Psoas muscle (tissue), 8 donors: Measurements from ENCODE around the gene UTS2B. TPM values are rescaled to one million over a fixed set of nuclear protein-coding genes. Genes with fewer than 3 reads are reported as not detected.

Source experiments
- ATAC-seq, 4 donors: fragments of 200-7000 bp; cut with Tn5 transposase; one replicate each; pipeline ENCODE4 v1.9.1; 2020; ENCODE audit warnings: moderate library complexity in 3 of 4, mild to moderate bottlenecking in 2 of 4
- DNase-seq, 2 donors: peaks; one replicate each; pipeline ENCODE4 v3.0.0-alpha.2; 2020
- H3K27ac ChIP-seq: fragments of 200-600 bp; one replicate; pipeline ENCODE4 v1.8.0; 2022
- H3K27me3 ChIP-seq, 3 donors: fragments of 200-600 bp in 1 of 3; one replicate each; pipeline versions ENCODE4 v1.6.1 to v1.8.0; 2013 to 2022; ENCODE audit warnings: low read length in 2 of 3, mild to moderate bottlenecking in 2 of 3, moderate library complexity in 1 of 3; ENCODE audit not compliant: insufficient read depth in 3 of 3
- H3K36me3 ChIP-seq, 2 donors: fragments of 200-600 bp in 1 of 2; one replicate each; pipeline versions ENCODE4 v1.6.1 to v1.8.0; 2013 to 2022; ENCODE audit warnings: low read depth in 1 of 2, mild to moderate bottlenecking in 1 of 2, moderate library complexity in 1 of 2; ENCODE audit not compliant: insufficient read depth in 1 of 2
- H3K4me1 ChIP-seq: fragments of 200-600 bp; one replicate; pipeline ENCODE4 v1.8.0; 2022
- H3K4me3 ChIP-seq: fragments of 200-600 bp; one replicate; pipeline ENCODE4 v1.8.0; 2022; ENCODE audit warnings: mild to moderate bottlenecking
- H3K9me3 ChIP-seq: fragments of 200-600 bp; one replicate; pipeline ENCODE4 v1.8.0; 2022
- WGBS, 3 donors: extraction: QIAGEN DNeasy Blood & Tissue Kit; methylation state at CpG; one replicate each; pipeline versions ENCODE4 v1.1.6 to v1.1.7; 2013; 5-methylcytosine and 5-hydroxymethylcytosine counted together
- intact Hi-C, 2 donors: fragments of 100-400 bp; cut with DNase I; formaldehyde crosslinking; loops; one replicate each; pipeline versions ENCODE4 v1.11.0 to v1.14.2; 2022
- polyA plus RNA-seq, 3 donors: library from polyadenylated mRNA; stranded (reverse); fragments of 200-250 nt; gene quantifications; one replicate each; pipeline ENCODE4 v1.2.3, GENCODE V29; 2013
- total RNA-seq, 4 donors: library from RNA; stranded (reverse); fragmentation: NEBNext Ultra II Directional in 2 of 4; extraction: Animal tissue kit (Norgen Biotek cat#: 25700) in 2 of 4; gene quantifications; one replicate each; pipeline versions ENCODE4 v1.2.1 to v1.2.4, GENCODE V29; 2021 to 2023
- TF ChIP-seq, protein P1 (sequence below): fragments of 200-600 bp; IDR thresholded peaks from one replicate; pipeline ENCODE4 v1.8.0; 2022; ENCODE audit warnings: antibody characterized with exemption
- donor health status: healthy with polysubstance abuse.
- donor health status: DM: no; HTN: no; CAD: no; lungs with moderate emphysema.
- donor health status: Bipolar disorder and iron deficiency.
- donor health status: healthy.
- donor health status: DM: yes; HTN: yes; CAD: no.
- donor health status: DM: no; HTN: no; CAD: no.
- donor health status: DM: no; HTN: no; CAD: no.
- donor health status: DM: yes; HTN: yes; CAD: no.

The UTS2B gene
- total and polyA plus RNA-seq, 7 donors = 0.03 to 0.22 (median 0.05) TPM; not detected in 3

GRCh38 chr3:191362037-191362436 lies 31.7 kb upstream of the UTS2B start:
- no peak for ATAC-seq
- Histone ChIP-seq H3K4me1 (peaks cover 7% of the 10 kb centered on the region), H3K27me3 (no peaks in the 10 kb centered on the region), H3K9me3 (no peaks in the 10 kb centered on the region), H3K4me3 (no peak overlapping the region), H3K36me3 (peaks cover 12 to 92% of the 10 kb centered on the region in 2 donors), H3K27ac (no peak overlapping the region)
- intact Hi-C loops = no loop called here
- WGBS, 3 donors = 76 to 90% (median 83%) methylated on average over 4 of the region's 4 CpGs
- no peak for DNase-seq
- TF ChIP-seq, protein P1, sequence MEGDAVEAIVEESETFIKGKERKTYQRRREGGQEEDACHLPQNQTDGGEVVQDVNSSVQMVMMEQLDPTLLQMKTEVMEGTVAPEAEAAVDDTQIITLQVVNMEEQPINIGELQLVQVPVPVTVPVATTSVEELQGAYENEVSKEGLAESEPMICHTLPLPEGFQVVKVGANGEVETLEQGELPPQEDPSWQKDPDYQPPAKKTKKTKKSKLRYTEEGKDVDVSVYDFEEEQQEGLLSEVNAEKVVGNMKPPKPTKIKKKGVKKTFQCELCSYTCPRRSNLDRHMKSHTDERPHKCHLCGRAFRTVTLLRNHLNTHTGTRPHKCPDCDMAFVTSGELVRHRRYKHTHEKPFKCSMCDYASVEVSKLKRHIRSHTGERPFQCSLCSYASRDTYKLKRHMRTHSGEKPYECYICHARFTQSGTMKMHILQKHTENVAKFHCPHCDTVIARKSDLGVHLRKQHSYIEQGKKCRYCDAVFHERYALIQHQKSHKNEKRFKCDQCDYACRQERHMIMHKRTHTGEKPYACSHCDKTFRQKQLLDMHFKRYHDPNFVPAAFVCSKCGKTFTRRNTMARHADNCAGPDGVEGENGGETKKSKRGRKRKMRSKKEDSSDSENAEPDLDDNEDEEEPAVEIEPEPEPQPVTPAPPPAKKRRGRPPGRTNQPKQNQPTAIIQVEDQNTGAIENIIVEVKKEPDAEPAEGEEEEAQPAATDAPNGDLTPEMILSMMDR = no peak

- TF ChIP-seq, protein P1 = no peak
- WGBS, 3 donors = 91 to 96% (median 95%) methylated on average over 1 of the region's 1 CpG
- ATAC-seq = no peak
- no peaks in the 10 kb centered on the region for H3K27me3 ChIP-seq
- peaks cover 13% of the 10 kb centered on the region for H3K4me1 ChIP-seq
- no peak overlapping the region for H3K4me3 ChIP-seq
- H3K36me3 ChIP-seq = peaks cover 12 to 86% of the 10 kb centered on the region in 2 donors
- intact Hi-C loops = no loop called here
- no peak overlapping the region for H3K27ac ChIP-seq
- H3K9me3 ChIP-seq = no peaks in the 10 kb centered on the region
- DNase-seq = no peak
Observed at GRCh38 chr3:191361456-191361855, 31.1 kb upstream of the UTS2B start.

- intact Hi-C loops = no loop called here
- Histone ChIP-seq H3K9me3 (no peaks in the 10 kb centered on the region), H3K4me1 (peaks cover 20% of the 10 kb centered on the region), H3K27ac (no peak overlapping the region), H3K27me3 (no peaks in the 10 kb centered on the region), H3K36me3 (peaks cover 12 to 78% of the 10 kb centered on the region in 2 donors), H3K4me3 (no peak overlapping the region)
- no peak for DNase-seq
- ATAC-seq = no peak
- WGBS, 3 donors = 88 to 95% (median 92%) methylated on average over 3 of the region's 3 CpGs
- TF ChIP-seq, protein P1 = no peak
Observed at GRCh38 chr3:191360620-191361019, 30.3 kb upstream of the UTS2B start.

DNA sequence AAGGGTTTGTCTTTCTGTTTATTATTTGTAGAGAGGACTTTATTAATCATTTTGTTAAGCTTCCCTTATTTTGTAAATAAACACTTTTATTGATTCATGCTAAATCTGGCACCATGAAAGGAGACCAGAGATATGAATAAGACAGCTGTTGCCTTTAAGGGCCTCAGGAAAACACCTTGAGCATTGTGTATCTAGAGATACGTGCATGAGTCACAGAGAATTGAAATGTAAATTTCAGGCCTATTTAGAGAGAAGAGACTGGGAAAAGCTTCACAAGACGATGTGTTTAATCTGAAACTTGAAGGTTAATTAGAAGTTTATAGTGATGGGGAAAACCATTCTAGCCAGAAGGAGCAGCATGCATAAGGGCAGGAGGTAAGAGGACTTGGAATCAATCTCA lies 28.6 kb upstream of the UTS2B start:
- peaks cover 31% of the 10 kb centered on the region for H3K4me1 ChIP-seq
- TF ChIP-seq, protein P1 = no peak

DNA sequence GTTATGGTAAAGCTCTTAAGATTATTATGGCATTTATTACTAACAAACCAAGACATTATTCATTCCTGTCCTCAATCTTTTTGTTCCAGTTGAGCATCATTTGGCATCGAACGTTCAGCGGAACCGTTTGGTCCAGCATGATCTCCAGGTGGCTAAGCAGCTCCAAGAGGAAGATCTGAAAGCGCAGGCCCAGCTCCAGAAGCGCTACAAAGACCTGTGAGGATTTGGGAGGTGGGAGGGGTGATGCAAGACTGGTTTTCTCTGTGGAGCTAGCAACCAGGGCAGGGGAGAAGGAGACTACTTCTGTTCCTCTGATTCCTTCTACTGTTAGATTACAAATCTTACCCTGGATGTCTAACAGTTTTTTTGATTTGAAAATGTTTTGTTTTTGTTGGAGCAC lies 27.6 kb upstream of the UTS2B start:
- Histone ChIP-seq H3K27me3 (no peaks in the 10 kb centered on the region), H3K27ac (no peak overlapping the region), H3K4me3 (no peak overlapping the region), H3K36me3 (peaks cover 12 to 51% of the 10 kb centered on the region in 2 donors), H3K4me1 (peaks cover 35% of the 10 kb centered on the region), H3K9me3 (no peaks in the 10 kb centered on the region)
- 75 to 91% (median 80%) methylated on average over 6 of the region's 6 CpGs for WGBS, 3 donors
- DNase-seq (no peak), ATAC-seq (no peak)
- intact Hi-C loops = no loop called here
- TF ChIP-seq, protein P1 = no peak

More for the DNA sequence above, 28.6 kb upstream of the UTS2B start:
- H3K9me3 ChIP-seq = no peaks in the 10 kb centered on the region
- H3K27ac ChIP-seq = no peak overlapping the region
- intact Hi-C loops = no loop called here
- H3K4me3 ChIP-seq = no peak overlapping the region
- 78 to 89% (median 83%) methylated on average over 2 of the region's 2 CpGs for WGBS, 3 donors
- H3K27me3 ChIP-seq = no peaks in the 10 kb centered on the region
- H3K36me3 ChIP-seq = peaks cover 12 to 61% of the 10 kb centered on the region in 2 donors
- DNase-seq (no peak), ATAC-seq (no peak)
